SH-SY5Y (cell line): ENCODE data around the gene ZNF48.

Source experiments
- GATA2 ChIP-seq: IDR thresholded peaks from 2 replicates; pipeline ENCODE4 v1.6.1; 2011; ENCODE audit warnings: mild to moderate bottlenecking, low read depth, low read length
- GATA3 ChIP-seq: IDR thresholded peaks from 2 replicates; pipeline ENCODE4 v1.6.1; 2011; ENCODE audit warnings: low read depth, mild to moderate bottlenecking, low read length, moderate library complexity

- TF ChIP-seq GATA2 (no peak), GATA3 (no peak)
Observed at GRCh38 chr16:30361180-30361579, 34.0 kb upstream of the ZNF48 start.
